Amniotic stem cell (primary cell): Measurements from ENCODE around the gene IER5L.
A peak's percentile ranks its signal among the peaks of the same experiment; 100 is the strongest.
"Not testable (repeated sequence)": the region's sequence is repeated elsewhere in the genome, so short reads cannot be mapped to it uniquely, and the experiment has no call there.

Experiments
- DNase-seq: peaks from one replicate; lab custom pipeline; 2025; lab: John Stamatoyannopoulos, UW

The IER5L gene

DNA sequence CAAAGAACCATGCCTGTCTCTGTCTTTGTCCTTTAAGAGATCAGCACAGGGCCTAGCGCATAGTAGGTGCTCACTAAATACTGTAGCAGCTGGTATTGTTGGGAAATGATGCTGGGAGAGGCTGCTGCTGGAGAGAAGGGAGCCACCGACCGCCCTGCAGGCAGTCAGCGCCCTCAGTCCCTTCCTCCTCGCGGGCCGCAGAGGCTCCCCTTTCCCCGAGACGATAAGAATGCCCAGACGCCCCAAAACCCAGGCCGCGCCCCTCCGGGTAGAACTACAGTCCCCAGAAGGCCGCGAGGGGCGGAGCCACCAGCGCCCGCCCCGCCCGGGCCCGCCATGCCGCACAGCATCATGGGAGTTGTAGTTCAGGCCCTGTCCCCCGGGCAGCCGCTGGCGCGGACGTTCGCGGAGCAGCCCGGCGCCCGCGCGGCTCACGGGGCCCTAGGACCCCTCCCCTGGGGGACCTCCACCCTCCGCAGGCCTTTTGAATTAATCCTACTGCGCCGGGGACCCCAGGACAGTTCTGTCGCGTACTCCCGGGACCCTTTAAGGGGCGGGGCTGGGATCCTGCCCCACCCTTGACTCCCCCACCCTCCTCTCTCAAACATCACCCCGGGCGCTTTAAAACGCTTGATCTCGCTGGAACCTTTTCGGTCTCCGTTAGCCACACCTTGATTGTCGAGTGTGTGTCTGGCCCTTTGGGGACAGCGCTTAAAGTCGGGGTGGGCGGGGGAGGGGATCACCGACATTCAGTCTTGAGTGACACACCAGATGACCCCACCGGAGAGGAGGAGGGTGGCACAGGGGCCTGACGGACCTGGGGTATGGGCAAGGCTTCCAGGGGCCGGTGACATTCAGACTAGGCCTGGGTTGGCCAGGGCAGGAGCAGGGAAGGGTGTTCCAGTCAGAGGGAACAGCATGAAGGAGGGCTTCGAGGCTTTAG, 24.8 kb upstream of the IER5L start:
- DNase-seq: peak; percentile 37

DNA sequence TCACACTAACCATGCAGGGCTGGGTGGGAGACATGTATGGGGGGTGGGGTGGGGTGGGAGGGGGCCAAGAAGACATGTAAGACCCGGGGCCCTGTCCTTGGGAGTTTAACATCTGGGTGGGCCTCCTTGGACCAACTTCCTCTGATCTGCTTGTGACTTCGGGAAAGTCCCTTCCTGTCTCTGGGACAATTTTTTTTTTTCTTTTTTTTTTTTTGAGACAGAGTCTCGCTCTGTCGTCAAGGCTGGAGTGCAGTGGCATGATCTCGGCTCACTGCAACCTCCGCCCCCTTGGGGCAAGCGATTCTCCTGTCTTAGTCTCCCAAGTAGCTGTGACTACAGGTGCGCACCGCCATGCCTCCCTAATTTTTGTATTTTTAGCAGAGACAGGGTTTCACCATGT, 23.8 kb upstream of the IER5L start:
- DNase-seq: no peak

DNA sequence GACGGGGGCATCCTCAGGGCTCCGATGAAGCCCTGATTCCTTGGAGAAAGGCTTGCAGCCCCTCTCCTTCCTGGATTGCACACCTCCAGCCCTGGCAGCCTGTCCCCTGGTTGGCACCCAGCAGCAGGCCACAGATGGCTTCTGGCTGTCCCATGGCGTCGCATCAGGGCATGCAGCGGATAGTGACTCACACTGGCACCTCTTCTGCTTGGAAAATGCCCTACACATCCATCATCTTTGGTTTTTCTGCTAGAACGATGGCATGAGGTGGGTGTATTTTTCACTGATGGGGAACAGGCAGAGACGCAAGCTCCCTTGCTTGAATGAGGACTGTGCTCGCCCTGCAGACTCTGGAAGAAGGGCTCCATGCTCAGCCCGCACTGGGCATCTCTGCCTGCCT, 23.2 kb upstream of the IER5L start:
- no peak for DNase-seq

DNA sequence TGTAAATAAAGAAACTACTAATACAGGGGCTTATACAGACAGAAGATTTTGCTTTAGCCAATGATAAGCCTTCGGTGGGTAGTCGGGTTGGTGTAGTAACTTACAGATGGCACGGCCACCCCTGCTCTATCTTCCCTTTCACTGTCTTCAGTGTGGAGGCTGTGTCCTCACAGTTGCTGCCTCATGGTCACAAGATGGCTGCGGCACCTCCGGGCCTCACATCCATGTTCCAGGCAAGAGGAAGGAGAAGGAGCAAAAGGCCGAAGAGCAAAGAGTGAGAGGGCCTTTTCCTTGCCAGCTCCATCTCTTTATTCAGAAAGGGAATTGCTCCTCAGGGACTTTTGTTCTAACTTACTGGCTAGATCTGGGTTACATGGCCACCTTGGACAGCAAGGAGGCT, 22.2 kb upstream of the IER5L start:
- no peak for DNase-seq

DNA sequence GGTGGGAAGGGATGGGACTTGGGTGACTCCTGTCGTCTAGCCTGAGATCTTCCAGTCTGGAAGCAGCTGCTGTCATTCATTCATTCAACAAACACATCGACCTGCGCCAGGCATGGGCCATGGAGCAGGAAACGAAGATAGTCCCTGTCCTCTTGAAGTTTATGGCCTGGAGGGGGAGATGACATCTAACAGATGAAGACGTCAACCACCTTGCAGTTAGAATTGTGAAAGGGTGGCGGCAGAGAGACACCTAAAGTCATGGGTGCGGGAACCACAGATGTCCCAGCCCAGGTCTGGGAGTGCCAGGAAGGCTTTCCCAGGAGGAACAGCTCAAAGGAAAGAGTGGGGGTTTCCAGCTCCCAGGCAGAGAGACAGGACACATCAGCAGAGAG, 21.0 kb upstream of the IER5L start:
- no peak for DNase-seq

DNA sequence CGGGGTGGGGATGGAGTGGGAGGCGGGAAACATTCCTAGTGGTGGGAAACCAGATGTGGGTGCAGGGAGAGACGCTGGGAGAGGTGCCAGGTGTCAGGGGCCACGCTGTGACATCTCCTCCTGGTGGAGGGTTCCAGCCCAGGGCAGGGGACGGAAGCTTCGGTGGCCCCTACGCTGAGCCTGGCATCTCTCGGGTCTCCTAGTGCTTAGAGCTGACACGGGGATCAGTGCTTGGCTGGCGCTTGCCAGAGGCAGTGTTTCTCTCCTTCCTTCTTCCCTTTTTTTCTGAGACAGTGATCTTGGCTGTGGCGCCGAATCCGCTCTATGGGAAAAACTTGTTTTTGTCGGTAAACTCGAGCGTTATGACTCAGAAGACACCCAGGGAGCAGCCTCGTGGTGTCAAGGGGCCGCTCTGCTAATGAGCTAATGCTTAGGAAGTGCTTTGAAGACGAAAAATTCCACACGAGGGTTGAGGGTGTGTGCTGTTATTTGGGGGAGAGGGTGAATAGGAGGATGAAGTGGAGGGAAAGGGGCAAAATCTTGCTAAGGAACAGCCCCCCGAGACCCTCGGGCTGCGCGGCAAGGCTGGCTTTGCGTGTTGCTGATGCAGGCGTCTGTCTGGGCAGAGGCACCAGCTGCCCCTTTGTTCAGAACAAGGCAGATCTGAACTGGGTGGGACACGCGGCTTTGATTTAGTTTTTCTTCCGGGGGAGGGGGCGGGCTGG, 20.4 kb upstream of the IER5L start:
- no peak for DNase-seq

DNA sequence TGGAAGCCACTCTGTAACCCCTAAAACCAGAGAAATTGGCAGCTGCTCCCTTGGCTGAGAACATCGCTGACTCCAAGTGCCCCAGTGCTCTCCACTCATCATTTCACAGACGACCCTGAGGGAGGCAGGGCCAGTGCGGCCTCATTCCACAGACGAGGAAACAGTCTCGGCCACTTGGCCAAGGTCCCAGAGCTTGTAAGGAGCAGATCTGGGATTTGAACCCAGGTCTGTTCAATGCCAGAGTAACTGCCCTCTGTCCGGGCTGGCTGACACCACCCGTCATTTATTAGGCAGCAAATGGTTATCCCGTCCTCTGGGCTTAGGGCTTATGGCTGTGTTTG, 19.9 kb upstream of the IER5L start:
- no peak for DNase-seq

DNA sequence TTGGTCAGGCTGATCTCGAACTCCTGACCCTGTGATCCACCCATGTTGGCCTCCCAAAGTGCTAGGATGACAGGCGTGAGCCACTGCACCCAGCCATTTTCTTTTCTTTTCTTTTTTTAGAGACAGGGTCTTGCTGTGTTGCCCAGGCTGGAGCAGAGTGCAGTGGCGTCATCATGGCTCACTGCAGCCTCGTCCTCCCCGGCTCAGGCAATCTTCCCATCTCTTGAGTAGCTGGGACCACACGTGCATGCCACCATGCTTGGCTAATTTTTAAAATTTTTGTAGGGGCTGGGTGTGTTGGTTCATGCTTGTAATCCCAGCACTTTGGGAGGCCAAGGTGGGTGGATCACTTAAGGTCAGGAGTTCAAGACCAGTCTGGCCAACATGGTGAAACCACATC, 19.0 kb upstream of the IER5L start:
- not testable (repeated sequence) for DNase-seq

DNA sequence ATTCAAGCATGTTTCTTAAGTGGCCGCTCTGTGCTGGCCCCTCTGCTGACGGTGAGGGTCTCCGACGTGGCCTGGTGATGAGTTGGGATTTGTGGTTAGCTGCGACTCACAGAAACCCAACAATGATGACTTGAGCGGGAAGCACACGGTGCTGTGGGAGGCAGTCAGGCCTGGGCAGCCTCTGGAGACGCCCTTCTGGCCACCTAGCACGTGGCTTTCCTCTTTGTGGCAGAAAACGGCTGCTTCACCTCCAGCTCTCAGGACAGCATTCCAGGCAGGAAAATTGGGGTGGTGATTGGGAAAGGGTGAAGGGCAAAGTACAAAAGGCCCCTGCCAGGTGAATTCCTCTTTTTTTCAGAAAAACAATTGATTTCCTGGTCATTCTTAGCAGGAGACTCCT, 17.5 kb upstream of the IER5L start:
- no peak for DNase-seq

DNA sequence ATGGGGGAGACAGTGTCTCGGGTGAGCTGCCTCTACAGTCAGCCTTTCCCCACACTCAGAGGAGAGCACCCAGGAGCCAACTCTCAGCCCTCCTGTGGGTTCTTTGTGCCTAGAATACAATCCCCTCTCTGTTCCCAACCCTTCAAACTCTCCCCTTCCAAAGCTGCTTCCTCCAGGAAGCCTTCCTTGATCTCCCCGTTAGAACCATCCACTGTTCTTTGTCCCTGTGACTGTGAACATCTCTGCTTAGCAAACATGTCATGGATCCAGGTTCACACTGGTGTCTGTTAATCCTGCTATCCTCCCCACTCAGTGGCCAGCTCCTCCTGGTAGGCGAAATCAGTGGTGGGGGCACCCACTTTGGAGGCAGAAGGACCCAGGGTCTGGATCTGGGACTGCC, 16.2 kb upstream of the IER5L start:
- no peak for DNase-seq

DNA sequence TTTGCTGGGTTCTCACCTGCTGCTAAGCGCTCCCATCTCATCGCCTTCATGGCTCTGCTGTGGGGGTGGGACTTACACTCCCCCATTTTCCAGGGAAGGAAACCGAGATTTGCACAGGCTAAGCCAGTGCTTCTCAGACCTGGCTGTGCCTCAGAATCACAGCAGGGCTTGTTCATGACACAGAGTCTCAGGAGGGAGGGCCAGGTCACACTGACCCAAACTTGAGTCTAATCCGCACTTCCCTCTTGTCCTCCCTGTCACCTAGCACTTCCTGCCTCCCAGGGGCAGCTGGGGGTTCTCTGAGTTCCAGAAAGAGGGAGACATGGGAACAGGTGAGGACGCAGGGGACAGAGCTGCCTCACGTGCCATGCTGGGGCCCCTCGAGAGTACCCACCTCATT, 15.6 kb upstream of the IER5L start:
- no peak for DNase-seq

DNA sequence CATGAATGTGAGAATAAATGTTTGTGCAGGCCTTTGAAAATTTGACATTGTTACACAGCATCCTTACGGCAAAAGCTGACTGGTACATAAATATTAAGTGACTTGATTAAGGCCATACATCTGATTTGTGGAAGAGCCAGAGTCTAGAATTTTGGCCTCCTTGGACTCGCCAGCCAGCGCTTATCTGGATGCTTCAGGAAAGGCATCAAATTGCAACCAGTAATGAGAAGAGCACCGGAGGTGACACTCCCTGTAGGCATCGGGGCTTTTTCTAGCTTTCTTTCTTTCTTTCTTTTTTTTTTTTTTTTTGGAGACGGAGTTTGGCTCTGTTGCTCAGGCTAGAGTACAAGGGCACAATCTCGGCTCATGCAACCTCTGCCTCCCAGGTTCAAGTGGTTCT, 13.2 kb upstream of the IER5L start:
- no peak for DNase-seq

DNA sequence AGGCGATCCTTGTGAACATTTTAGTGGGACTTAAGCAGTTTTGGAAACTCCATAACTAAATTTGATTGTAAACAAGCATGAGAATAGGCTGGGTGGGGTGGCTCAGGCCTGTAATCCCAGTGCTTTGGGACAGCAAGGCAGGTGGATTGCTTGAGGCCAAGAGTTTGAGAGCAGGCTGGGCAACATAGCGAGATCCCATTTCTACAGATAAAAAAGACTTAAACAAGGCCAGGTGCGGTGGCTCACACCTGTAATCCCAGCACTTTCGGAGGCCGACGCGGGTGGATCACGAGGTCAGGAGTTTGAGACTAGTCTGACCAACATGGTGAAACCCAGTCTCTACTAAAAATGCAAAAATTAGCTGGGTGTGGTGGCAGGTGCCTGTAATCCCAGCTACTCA, 11.9 kb upstream of the IER5L start:
- DNase-seq: not testable (repeated sequence)

DNA sequence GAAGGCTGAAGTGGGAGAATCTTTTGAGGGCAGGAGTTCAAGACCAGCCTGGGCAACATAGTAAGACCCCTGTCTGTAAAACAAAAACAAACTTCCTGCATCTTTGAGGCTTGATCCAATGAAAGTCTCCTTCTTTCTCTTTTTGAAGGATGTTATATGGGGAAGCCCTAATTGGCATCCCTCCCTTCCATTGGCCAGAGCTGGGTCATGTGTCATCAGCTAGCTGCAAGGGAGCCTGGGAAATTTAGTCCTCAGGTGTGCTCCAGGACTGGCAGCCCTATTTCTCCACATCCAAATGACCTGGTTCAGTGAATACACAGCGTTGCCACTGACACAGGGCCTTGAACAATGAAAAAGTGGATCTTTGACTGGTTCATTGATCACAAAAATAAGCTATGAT, 9.0 kb upstream of the IER5L start:
- no peak for DNase-seq

DNA sequence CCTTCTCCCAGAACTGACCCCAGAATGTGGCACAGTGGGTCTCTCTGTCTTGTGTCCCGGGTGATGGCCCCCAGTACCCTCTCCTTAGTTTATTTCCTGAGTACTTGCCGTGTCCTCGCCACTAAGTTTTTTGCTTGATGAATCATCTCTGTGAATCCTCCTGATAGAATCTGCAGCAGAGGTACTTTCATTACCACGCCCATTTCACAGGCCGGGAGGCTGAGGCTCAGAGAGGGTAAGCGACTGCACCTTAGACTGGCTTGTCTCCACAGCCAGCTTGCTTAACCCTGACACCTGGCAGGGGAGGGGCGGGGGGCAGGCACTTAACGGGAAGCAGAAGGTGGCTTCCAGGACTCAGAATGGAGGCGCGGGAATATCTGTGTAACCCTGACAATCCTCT, 7.9 kb upstream of the IER5L start:
- DNase-seq: no peak

DNA sequence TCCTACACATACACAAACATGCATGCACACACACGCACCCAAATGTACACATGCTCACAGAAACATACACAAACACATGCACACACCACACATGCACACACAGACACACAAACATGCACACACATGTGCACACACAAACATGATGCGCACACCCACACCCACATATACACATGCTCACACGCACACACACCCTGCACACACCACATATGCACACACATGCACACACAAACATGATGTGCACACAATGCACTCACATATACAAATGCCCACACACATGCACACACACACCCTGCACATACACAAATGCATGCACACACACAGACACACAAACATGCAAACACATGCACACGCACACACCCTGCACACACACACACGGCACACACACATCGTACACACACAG, 7.3 kb upstream of the IER5L start:
- DNase-seq: no peak

DNA sequence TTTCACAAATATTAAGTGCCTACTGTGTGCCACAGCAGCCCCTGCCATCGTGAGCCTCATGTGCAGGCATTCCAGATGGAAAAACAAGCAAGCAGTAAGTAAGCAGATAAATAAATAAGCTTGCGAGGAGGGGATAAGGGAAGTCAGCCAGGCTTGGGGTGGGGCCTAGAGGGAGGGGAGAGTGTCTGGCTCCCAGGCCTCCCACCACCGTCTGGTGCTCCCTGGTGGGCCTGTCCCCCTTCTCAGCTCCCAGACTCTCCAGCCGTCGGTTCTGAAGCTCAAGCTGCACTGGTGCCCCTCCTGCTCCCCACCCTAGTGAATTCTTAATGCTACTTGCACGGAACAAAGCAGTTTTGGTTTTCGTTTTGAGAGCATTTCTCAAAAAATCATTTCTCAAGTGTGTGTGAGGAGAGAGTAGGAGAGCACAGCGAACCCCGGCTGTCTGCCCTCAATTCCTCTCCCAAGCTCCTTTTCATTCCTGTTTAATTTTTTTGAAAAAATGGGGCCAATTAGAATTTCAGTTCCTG, 6.6 kb upstream of the IER5L start:
- DNase-seq: no peak

DNA sequence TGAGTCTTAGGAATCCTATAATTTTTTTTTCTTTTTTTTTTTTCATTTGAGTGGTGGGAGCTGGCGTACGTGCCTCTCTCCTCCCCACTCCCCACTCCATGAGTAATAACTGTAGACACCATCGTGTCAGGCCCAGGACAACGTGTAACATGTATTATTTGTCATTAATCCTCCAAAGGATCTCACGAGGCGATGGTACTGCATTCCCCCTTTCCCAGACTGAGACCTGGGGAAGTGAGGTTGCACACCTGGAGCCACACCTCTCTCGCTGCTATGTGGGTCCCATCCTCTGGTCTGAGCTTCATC, 6.1 kb upstream of the IER5L start:
- DNase-seq: no peak

DNA sequence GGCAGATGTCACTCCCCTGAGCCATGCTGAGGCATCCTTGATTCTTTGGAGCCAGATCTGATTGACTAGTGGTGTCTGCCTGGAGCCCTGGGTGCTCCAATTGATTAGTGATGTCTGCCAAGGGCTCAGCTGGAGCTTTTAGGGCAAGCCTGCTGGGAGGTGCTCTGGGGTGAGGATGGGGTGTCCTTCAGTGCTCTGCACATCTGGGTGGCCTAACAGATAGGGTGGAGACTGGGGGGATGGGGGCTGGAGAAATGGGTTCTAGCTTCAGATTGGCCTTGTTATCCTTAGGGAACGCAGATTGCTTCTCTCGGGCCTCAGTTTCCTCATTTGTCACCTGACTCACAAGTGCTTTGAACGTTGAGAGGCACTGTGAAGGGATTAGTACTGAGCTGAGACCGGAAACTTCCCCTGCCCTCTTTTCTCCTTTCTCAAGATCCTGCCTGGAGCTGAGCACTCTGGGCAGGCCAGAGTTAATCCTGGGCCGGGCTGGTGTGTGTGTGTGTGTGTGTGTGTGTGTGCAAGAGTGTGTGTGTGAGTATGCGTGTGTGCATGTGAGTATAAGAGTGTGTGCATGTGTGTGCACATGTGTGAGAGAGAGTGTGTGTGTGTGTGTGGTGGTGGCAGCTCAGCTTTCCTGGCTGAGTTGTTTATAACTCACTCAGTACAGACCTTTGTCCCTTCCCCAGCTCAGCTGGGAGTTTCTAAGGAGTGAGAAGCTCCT, 5.6 kb upstream of the IER5L start:
- DNase-seq: no peak

DNA sequence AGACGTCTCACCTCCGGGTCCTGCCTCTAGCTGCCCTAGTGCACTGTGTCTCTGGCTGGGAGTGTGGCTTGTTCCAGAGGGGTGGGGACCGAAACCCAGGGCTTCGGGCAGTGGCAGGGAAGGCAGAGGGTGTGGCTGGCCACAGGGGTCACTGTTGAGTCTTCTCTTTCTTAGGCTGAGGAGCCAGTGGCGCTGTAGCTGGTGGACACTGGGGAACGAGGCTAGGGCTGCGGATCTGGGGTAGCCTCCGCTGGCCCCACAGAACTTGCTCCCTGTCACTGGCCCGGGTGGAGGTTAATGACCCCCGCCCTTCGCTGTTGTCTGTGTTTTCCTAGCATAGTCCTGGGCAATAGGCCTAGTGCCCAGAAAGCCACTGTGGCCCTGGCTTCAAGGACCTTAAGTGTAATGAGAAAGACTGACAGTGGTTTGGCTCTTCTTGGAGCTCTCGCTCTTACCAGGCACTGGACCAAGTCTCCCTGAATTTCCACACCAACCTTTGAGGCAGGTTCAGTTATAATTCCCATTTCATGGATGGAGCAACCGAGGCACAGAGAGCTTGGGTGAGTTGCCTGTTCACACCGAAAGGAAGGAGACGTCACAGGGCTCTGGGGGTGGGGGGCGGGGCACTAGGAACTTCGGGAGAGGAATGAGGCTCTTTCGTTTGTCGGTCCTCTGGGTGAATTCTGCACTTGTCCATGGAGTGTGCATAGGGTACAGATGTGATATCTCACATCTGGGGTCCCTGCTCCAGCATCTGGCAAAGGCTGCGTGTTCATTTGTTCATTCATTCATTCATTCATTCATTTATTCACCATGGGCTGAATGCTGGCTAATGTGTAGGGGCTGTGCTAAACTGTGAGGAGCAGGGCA, 4.8 kb upstream of the IER5L start:
- DNase-seq: no peak

DNA sequence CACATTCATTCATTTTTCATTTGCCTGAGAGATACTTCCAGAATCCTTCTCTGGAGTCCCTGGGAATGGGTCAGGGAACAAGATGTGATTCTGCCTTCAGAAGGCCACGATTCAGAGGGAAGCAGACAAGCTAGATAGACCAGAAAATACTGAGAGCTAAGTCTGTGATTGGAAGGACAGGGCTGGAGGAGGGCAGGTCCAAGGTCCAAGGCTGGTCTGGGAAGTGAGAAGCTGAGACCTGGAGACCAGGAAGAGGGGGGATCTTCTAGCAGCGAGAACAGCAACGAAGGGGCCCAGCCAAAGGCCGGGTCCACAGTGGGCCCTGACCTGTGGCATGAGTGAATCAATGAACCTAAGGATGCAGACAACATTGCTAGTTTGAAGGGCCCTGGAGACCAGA, 4.1 kb upstream of the IER5L start:
- no peak for DNase-seq

DNA sequence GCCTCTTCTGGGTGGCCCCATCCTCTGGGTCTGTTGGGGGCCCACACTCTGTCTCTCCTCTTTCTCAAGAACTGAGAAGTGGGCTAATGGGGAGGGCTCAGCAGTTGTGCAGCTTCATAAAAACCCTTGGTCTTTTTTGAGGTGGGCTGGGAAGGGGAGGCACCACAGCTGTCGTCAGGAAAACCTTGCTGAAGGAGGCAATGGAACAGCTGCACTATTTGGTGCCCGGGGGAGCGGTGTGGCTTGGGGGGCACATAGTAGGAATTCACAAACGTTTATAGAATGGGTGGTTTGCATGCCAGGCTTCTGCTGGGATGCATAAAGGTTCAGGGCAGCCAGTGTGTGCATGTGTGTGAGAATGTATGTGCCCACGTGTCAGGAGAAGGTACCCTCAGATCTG, 3.2 kb upstream of the IER5L start:
- DNase-seq: no peak
